Measurements from ENCODE around the gene NPY2R.

Gene NPY2R

GRCh38 chr4:155179216-155179615, 29.2 kb upstream of the NPY2R start:
- H3K4me3 ChIP-seq (ENCODE audit: low read length), result no peak overlapping the region
- no peak for TF ChIP-seq CTCF (IDR thresholded peaks at IDR 0.05; ENCODE audit: insufficient read depth, low read depth, low read length, missing control alignments)
- DNase-seq (ENCODE audit: low read depth), result peak; percentile 46

DNA sequence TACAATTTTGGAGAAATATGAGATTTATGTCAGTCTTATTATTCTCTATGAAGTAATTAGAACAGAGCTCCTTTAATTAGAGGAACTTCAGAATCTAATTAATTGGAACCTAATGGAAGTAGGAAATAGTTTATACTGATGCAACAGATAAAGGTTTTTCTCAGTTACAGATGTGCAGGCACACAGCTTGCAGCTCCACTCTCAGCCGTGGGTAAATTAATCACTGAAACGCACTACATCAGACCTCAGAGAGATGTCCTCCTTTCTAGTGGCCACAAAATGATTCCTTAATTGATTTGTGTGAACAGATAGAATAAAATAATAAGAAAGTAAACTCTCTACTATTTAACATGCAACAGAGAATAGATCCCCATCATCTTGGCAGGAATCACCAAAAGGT, 21.5 kb upstream of the NPY2R start:
- H3K4me3 ChIP-seq (ENCODE audit: low read length), result no peak overlapping the region
- no peak for DNase-seq (ENCODE audit: low read depth)
- no peak for TF ChIP-seq CTCF (IDR thresholded peaks at IDR 0.05; ENCODE audit: insufficient read depth, low read depth, low read length, missing control alignments)

GRCh38 chr4:155187989-155188388, 20.4 kb upstream of the NPY2R start:
- no peak for TF ChIP-seq CTCF (IDR thresholded peaks at IDR 0.05; ENCODE audit: insufficient read depth, low read depth, low read length, missing control alignments)

DNA sequence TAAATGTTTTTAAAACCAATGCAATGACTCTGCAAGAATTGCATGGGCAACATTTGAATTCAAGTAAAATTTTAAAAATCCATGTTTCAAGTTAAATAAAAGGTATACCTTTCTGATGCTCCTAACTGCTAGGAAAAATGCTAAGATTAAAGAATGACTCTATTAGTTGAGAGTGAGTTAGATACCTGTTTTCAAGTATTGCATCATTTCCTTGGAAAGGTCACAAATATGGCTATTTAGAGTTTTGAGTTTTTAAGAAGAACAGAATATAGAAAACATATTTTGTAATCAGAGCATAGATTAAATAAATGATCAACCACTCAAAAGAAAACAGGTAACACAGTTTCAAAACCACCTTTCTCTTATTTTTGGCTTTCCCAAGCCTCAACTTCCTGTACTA, 18.3 kb upstream of the NPY2R start:
- no peak for DNase-seq (ENCODE audit: low read depth)
- TF ChIP-seq CTCF (IDR thresholded peaks at IDR 0.05; ENCODE audit: insufficient read depth, low read depth, low read length, missing control alignments), result no peak
- H3K4me3 ChIP-seq (ENCODE audit: low read length), result no peak overlapping the region

More at GRCh38 chr4:155187989-155188388, 20.4 kb upstream of the NPY2R start:
- DNase-seq (ENCODE audit: low read depth), result no peak
- no peak overlapping the region for H3K4me3 ChIP-seq (ENCODE audit: low read length)

DNA sequence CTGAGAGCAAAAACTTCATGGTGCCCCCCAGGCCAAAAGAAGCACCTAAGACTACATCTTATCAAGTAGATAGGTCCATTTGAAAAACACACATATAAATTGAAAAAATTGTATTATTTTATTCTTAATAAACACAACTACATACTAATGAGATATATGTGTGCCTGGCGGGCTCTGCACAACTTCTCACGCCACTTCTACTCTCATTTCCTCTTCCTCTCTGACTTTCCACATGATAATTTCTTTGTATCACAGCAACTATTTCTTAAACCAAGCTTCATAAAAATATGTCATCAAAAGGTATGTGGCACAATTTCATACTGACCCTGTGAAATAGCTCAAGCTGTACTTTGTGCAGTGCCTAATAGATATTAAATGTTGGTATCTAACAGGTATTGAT, 10.7 kb upstream of the NPY2R start:
- no peak for DNase-seq (ENCODE audit: low read depth)
- no peak overlapping the region for H3K4me3 ChIP-seq (ENCODE audit: low read length)
- TF ChIP-seq CTCF (IDR thresholded peaks at IDR 0.05; ENCODE audit: insufficient read depth, low read depth, low read length, missing control alignments), result no peak

DNA sequence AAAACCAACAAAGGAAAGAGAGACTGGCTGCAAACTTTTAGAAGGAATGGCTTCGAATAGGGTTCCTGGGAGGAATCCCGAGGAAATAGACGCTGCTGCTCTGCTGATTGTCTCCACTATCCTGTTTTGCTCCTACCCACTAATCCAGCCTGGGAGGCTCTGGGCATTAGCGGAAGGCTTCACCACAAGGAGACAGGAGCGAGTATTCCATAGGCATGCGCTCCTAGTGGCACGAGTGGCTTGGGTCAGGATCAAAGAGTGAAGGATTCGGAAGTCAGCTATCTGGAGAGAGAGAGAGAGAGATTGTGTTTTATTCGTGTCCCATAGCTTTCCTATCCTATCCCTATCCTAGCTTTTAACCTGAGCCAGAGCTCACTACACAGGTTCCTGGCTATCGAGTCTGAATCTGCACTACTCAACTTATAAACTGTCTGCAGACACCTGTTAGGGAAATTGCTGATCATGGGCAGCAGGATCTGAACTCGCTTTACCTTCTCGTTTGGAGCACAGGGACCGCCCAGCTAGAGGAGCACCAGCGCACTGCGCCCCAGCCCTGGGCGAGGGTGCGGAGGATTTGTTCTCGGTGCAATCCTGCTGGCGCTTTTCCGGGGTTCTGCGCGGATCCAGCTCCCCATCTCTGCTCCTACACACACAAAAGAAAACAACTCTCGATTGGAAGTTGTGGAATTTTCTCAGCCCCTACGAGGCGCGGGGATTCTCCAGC, 740 bp upstream of the NPY2R start:
- DNase-seq (ENCODE audit: low read depth), result peak; percentile 8
- no peak overlapping the region for H3K4me3 ChIP-seq (ENCODE audit: low read length)
- peak; percentile 33 for TF ChIP-seq CTCF (IDR thresholded peaks at IDR 0.05; ENCODE audit: insufficient read depth, low read depth, low read length, missing control alignments)

- peak; percentile 60 for DNase-seq (ENCODE audit: low read depth)
- H3K4me3 ChIP-seq (ENCODE audit: low read length), result no peak overlapping the region
- TF ChIP-seq CTCF (IDR thresholded peaks at IDR 0.05; ENCODE audit: insufficient read depth, low read depth, low read length, missing control alignments), result no peak
Observed at GRCh38 chr4:155220025-155220424, 11.6 kb downstream of the NPY2R start.

All from epithelial cell of esophagus (primary cell).